Coronary artery (tissue), 2 donors: ENCODE data around the gene PBOV1.

ENCODE experiments used
- DNase-seq: peaks from one replicate; pipeline ENCODE4 v3.0.0-alpha.2; 2017; ENCODE audit warnings: low spot score
- H3K27ac ChIP-seq, 2 donors: fragments of 200-600 bp; sonication (generic); one replicate each; pipeline ENCODE4 v1.5.1; 2016 to 2019
- H3K4me3 ChIP-seq: fragments of 200-600 bp; sonication (generic); 2 replicates; pipeline ENCODE4 v1.5.1; 2016; ENCODE audit warnings: mild to moderate bottlenecking, moderate library complexity
- CTCF ChIP-seq: fragments of 200-600 bp; sonication (generic); IDR thresholded peaks from one replicate; pipeline ENCODE4 v1.5.1; 2019; ENCODE audit warnings: antibody characterized with exemption

PBOV1 gene

DNA sequence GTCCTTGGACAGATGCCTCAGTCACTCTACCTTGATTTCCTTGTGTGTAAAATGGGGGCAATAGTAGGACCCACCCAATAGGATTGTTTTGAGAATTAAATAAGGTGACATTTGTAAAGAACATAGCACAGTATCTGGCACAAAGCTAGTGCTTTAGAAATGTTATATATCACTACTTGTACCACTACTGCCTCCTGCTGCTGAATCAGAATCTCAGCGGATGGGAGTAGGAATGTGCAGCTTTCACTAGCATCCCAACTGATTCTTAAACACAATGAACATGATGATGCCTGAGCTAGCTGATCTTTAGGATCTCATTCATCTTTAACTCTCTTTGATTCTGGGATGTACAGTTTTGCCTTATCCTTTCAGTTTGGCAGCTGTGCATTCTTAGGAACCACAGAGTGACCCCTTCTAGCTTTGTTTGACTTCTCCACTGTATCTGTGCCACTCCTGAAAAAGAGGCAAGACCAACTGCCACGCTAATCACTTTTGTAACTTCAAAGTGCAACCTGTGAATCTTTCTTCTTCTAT is 7.2 kb downstream of the PBOV1 start:
- Histone ChIP-seq H3K4me3 (no peak overlapping the region), H3K27ac (no peak overlapping the region)
- no peak for TF ChIP-seq CTCF
- no peak for DNase-seq

DNA sequence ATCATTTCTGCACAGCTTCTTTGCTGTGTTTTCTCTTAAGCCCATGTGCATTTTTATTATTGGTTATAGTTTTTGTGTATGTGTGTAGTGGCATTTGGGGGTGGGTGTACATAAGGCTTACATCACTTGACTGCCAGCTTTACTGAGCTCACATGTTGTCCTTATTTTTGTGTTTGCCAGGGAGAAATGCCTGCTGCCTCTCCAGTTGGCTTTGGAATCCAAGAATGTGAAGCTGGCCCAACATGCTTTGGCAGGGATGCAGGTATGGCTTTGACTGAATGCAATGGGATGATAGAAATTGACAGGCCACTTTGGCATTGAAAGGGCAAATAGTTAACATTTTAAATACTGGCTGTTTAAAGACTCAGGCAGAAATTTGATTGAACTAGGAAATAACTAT is 11.4 kb downstream of the PBOV1 start:
- Histone ChIP-seq H3K27ac (no peak overlapping the region), H3K4me3 (no peak overlapping the region)
- DNase-seq = no peak
- no peak for TF ChIP-seq CTCF

DNA sequence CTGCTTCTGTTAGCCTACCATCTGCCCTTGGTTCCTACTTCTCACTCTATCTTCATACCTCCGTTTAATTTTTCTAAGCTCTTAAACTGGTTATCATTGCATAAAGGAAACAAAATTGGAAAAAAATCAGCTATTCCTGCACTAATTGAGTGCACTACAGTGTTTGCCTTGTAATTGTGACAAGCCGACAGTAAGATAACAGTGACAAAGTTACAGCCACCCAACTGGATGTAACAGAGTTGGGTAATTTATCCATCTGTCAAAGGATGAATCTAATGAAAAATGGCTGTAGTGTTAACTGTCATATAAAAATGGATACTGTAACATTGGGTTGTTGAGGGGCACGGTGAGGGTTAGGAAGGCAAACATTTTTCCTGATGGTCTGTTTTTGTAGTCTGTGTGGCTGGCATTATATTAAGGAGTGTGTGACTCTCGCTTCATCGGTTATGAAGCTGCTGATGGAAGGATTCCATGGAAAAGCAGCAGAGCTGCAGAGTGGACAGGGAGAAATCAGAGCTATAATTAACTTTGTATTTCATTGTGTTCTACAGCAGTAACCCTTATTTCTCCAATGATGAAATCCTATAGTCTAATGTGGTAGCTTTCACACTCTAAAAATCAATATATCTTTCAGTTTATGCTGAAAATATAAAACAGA is 12.7 kb downstream of the PBOV1 start:
- no peak for DNase-seq
- H3K4me3 ChIP-seq = no peak overlapping the region
- no peak for TF ChIP-seq CTCF
- H3K27ac ChIP-seq = no peak overlapping the region

DNA sequence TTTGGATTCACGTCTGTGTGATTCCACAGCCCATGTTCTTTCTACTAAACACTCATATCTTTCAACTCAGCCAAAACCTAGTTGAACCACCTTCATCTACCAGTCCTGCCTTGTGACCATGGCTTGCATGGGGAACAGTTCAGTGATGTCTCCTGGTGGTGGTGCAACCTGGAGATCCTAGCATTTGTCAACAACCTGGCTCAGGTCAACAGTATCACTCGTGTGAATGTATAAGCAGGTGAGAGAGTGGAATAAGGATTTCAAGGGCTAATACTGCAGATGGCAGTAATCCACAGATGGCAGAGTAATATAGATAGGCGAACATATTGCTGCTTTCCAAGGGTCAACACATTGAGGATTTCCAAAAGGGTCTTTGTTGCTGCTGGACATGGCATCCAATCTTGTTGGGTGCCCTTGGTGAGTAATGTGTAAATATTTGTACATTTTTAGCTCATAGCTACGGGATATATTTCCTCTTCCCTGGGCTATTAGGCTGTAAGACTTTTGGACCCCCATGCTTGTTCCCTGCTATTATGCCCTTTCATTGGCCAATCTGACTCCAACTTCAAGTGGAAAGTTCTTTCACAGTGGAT is 13.4 kb downstream of the PBOV1 start:
- no peak overlapping the region for H3K4me3 ChIP-seq

GRCh38 chr6:138204303-138204702 is 14.0 kb downstream of the PBOV1 start:
- Histone ChIP-seq H3K27ac (no peak overlapping the region), H3K4me3 (no peak overlapping the region)
- no peak for DNase-seq
- TF ChIP-seq CTCF = no peak

More for the DNA sequence above, 13.4 kb downstream of the PBOV1 start:
- no peak for DNase-seq
- no peak overlapping the region for H3K27ac ChIP-seq
- TF ChIP-seq CTCF = no peak

DNA sequence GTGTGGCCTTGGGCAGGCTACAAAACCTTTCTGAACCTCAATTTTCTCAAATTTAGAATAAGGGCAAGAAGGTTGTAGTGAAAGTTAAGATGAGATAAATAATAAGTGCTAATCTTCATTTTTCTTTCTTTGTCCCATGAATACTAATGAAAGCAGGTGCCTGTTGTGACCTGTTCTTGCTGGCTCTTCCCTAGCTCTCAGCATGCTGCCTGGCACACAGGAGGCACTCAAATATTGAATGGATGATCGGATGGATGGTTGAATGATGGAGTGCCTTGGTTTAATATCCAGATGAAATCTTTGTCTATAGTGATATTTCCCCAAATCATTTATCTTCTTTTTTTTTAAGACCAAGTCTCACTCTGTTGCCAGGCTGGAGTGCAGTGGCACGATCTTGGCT is 15.0 kb downstream of the PBOV1 start:
- Histone ChIP-seq H3K27ac (no peak overlapping the region), H3K4me3 (no peak overlapping the region)
- no peak for DNase-seq
- TF ChIP-seq CTCF = no peak

DNA sequence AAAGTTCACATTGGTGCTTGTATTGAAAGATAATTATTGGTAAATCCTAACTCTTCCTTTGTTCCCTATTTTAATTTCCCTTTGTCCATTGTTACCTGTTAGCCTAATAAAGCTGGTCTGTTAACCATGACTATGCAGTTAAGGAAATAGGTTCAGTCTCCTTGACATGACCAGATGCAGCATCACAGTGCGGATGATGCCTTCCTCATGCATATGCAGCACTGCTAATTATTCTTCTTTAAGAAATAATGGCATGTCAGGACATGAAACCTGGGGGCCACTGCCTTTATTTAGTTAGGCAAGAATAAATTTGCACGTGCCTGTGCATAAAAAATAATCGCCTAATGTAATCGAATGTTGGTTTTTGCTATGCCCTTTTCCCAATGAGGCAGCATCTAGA is 16.5 kb downstream of the PBOV1 start:
- no peak overlapping the region for H3K4me3 ChIP-seq
- no peak overlapping the region for H3K27ac ChIP-seq
- DNase-seq = no peak
- no peak for TF ChIP-seq CTCF
